ENCODE data around the gene TMEM212. TPM values are rescaled to one million over a fixed set of nuclear protein-coding genes. Genes with fewer than 3 reads are reported as not detected.
A peak's percentile ranks its signal among the peaks of the same experiment; 100 is the strongest.

Gene TMEM212
- total and polyA plus RNA-seq, 9 of the 15 experiments (the other 6 are each of a cell fraction or from before 2014, with no cell fraction given): not detected

DNA sequence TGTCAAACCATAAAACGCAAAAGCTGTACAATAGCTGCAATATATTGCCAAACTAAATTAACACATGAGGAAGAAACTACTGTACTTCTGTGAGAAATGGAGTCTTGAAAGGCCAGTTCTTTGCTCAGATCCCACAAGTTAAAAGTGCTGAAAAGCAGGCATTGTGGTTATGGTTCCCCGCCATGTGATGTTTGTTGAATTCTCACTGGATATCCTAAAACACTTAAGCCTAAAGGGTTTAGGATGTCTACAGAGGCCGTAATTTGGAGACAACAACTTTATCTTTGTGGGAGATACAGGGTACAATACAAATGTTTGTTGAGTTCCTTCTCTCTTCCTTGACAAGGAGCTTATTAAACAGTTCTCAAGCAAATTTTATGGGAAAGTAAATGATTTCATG, 53.2 kb downstream of the TMEM212 start:
- TF ChIP-seq, protein P1, sequence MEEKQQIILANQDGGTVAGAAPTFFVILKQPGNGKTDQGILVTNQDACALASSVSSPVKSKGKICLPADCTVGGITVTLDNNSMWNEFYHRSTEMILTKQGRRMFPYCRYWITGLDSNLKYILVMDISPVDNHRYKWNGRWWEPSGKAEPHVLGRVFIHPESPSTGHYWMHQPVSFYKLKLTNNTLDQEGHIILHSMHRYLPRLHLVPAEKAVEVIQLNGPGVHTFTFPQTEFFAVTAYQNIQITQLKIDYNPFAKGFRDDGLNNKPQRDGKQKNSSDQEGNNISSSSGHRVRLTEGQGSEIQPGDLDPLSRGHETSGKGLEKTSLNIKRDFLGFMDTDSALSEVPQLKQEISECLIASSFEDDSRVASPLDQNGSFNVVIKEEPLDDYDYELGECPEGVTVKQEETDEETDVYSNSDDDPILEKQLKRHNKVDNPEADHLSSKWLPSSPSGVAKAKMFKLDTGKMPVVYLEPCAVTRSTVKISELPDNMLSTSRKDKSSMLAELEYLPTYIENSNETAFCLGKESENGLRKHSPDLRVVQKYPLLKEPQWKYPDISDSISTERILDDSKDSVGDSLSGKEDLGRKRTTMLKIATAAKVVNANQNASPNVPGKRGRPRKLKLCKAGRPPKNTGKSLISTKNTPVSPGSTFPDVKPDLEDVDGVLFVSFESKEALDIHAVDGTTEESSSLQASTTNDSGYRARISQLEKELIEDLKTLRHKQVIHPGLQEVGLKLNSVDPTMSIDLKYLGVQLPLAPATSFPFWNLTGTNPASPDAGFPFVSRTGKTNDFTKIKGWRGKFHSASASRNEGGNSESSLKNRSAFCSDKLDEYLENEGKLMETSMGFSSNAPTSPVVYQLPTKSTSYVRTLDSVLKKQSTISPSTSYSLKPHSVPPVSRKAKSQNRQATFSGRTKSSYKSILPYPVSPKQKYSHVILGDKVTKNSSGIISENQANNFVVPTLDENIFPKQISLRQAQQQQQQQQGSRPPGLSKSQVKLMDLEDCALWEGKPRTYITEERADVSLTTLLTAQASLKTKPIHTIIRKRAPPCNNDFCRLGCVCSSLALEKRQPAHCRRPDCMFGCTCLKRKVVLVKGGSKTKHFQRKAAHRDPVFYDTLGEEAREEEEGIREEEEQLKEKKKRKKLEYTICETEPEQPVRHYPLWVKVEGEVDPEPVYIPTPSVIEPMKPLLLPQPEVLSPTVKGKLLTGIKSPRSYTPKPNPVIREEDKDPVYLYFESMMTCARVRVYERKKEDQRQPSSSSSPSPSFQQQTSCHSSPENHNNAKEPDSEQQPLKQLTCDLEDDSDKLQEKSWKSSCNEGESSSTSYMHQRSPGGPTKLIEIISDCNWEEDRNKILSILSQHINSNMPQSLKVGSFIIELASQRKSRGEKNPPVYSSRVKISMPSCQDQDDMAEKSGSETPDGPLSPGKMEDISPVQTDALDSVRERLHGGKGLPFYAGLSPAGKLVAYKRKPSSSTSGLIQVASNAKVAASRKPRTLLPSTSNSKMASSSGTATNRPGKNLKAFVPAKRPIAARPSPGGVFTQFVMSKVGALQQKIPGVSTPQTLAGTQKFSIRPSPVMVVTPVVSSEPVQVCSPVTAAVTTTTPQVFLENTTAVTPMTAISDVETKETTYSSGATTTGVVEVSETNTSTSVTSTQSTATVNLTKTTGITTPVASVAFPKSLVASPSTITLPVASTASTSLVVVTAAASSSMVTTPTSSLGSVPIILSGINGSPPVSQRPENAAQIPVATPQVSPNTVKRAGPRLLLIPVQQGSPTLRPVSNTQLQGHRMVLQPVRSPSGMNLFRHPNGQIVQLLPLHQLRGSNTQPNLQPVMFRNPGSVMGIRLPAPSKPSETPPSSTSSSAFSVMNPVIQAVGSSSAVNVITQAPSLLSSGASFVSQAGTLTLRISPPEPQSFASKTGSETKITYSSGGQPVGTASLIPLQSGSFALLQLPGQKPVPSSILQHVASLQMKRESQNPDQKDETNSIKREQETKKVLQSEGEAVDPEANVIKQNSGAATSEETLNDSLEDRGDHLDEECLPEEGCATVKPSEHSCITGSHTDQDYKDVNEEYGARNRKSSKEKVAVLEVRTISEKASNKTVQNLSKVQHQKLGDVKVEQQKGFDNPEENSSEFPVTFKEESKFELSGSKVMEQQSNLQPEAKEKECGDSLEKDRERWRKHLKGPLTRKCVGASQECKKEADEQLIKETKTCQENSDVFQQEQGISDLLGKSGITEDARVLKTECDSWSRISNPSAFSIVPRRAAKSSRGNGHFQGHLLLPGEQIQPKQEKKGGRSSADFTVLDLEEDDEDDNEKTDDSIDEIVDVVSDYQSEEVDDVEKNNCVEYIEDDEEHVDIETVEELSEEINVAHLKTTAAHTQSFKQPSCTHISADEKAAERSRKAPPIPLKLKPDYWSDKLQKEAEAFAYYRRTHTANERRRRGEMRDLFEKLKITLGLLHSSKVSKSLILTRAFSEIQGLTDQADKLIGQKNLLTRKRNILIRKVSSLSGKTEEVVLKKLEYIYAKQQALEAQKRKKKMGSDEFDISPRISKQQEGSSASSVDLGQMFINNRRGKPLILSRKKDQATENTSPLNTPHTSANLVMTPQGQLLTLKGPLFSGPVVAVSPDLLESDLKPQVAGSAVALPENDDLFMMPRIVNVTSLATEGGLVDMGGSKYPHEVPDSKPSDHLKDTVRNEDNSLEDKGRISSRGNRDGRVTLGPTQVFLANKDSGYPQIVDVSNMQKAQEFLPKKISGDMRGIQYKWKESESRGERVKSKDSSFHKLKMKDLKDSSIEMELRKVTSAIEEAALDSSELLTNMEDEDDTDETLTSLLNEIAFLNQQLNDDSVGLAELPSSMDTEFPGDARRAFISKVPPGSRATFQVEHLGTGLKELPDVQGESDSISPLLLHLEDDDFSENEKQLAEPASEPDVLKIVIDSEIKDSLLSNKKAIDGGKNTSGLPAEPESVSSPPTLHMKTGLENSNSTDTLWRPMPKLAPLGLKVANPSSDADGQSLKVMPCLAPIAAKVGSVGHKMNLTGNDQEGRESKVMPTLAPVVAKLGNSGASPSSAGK (IDR thresholded peaks at IDR 0.05): 0 out of 2 replicates have a peak, but pooled peaks have one; percentile 2
- TF ChIP-seq EWSR1 (IDR thresholded peaks at IDR 0.05; ENCODE audit: borderline replicate concordance, low read depth, partially characterized antibody): no peak
- no peak for TF ChIP-seq SIRT6 (IDR thresholded peaks at IDR 0.05; ENCODE audit: low read depth, low read length)
- intact Hi-C loops (cut with micrococcal nuclease) (no loop called here), in situ Hi-C loops (cut with MboI) (no loop called here)
- WGBS (ENCODE audit: insufficient coverage, low coverage, missing lambda C conversion rate): 42% methylated on average over 3 of the region's 3 CpGs
- H3K4me2 ChIP-seq (ENCODE audit: insufficient read depth, low read length): no peak overlapping the region
- ChIA-PET POLR2A (interaction anchor here (0.5 to 1.0 kb wide), 3 partner anchors 14 to 39 kb away, joined by 3 to 4 read pairs (median 3); no protein-coding TSS in a partner anchor), CTCF (ENCODE audit: low intra/inter-chr PET ratio) (no interaction called here)
- no peak overlapping the region for H3K9ac ChIP-seq (ENCODE audit: insufficient read depth in 1 of 2, low read depth in 2 of 2, low read length in 2 of 2)
- no peaks in the 10 kb centered on the region for H3K9me3 ChIP-seq (replicated peaks; ENCODE audit: control insufficient read depth, insufficient read depth, low read depth, low read length)
- H3K4me1 ChIP-seq (replicated peaks in 1 of 2; ENCODE audit: control insufficient read depth in 2 of 2, insufficient read depth in 2 of 2, low read length in 2 of 2): peaks cover 0 to 8% of the 10 kb centered on the region in 2 experiments; a peak in 4 of 5 replicates
- no TSS peak for BruUV-seq (replicated peaks)
- no peak overlapping the region for H3K4me3 ChIP-seq
- no peak overlapping the region for H3K27ac ChIP-seq (ENCODE audit: extremely low read depth, low read depth, low read length)
- no peaks in the 10 kb centered on the region for H3K79me2 ChIP-seq (ENCODE audit: control insufficient read depth, insufficient read depth, low read length)
- DNase-seq (ENCODE audit: extremely low read depth in 1 of 4, low spot score in 3 of 4) (no peak), FAIRE-seq (no peak), ATAC-seq (no peak)
- no peaks in the 10 kb centered on the region for H3K36me3 ChIP-seq (ENCODE audit: control insufficient read depth, insufficient read depth, low read length)
- H4K20me1 ChIP-seq (replicated peaks; ENCODE audit: control insufficient read depth, insufficient read depth, low read length): no peaks in the 10 kb centered on the region
- peak overlapping the region; percentile 60 for H2AFZ ChIP-seq (ENCODE audit: low read depth, low read length)
- H3K27me3 ChIP-seq (ENCODE audit: control insufficient read depth in 2 of 2, insufficient read depth in 2 of 2, low read length in 2 of 2): no peaks in the 10 kb centered on the region
- H3K9me1 ChIP-seq (ENCODE audit: control insufficient read depth, insufficient read depth, low read length): no peaks in the 10 kb centered on the region
